NCI-H748 treated with DMSO at 0.1 percent for 48 hours (cell line): ENCODE data around the gene AQP4.
A peak's percentile ranks its signal among the peaks of the same experiment; 100 is the strongest.

Experiments used
- DNase-seq: peaks from one replicate; lab custom pipeline; 2025; lab: John Stamatoyannopoulos, UW

Gene AQP4

GRCh38 chr18:26865557-26865956, at the start of gene AQP4:
Gene AQP4, minus strand, starts transcription at chr18:26865707. Its CDS starts 18 bp downstream, at chr18:26865689.
- DNase-seq, result no peak

GRCh38 chr18:26911840-26912239, 46.3 kb upstream of the AQP4 start:
- no peak for DNase-seq

- no peak for DNase-seq
Measured at GRCh38 chr18:26909599-26910290, 44.2 kb upstream of the AQP4 start.

- DNase-seq, result no peak
Measured at GRCh38 chr18:26908906-26909305, 43.4 kb upstream of the AQP4 start.

GRCh38 chr18:26902291-26902690, 36.8 kb upstream of the AQP4 start:
- DNase-seq, result no peak

- no peak for DNase-seq
Measured at GRCh38 chr18:26901020-26901419, 35.5 kb upstream of the AQP4 start.

- DNase-seq, result no peak
Measured at GRCh38 chr18:26894426-26894825, 28.9 kb upstream of the AQP4 start.

GRCh38 chr18:26893996-26894395, 28.5 kb upstream of the AQP4 start:
- DNase-seq, result no peak

- no peak for DNase-seq
Measured at GRCh38 chr18:26888259-26888658, 22.8 kb upstream of the AQP4 start.

- DNase-seq, result no peak
Measured at GRCh38 chr18:26875040-26875654, 9.6 kb upstream of the AQP4 start.

- DNase-seq, result no peak
Measured at GRCh38 chr18:26874283-26874682, 8.8 kb upstream of the AQP4 start.

GRCh38 chr18:26869640-26870039, 4.1 kb upstream of the AQP4 start:
- no peak for DNase-seq

- DNase-seq, result no peak
Measured at GRCh38 chr18:26868968-26869586, 3.6 kb upstream of the AQP4 start.

GRCh38 chr18:26867471-26867870, 2.0 kb upstream of the AQP4 start:
- no peak for DNase-seq

GRCh38 chr18:26864658-26865057, 849 bp downstream of the AQP4 start:
- no peak for DNase-seq

- no peak for DNase-seq
Measured at GRCh38 chr18:26863921-26864497, 1.5 kb downstream of the AQP4 start.

GRCh38 chr18:26863122-26863879, 2.2 kb downstream of the AQP4 start:
- DNase-seq, result peak; percentile 16

GRCh38 chr18:26862084-26862483, 3.4 kb downstream of the AQP4 start:
- no peak for DNase-seq

- DNase-seq, result no peak
Measured at GRCh38 chr18:26854292-26854881, 11.1 kb downstream of the AQP4 start.

GRCh38 chr18:26853401-26853800, 12.1 kb downstream of the AQP4 start:
- DNase-seq, result no peak

- no peak for DNase-seq
Measured at GRCh38 chr18:26843760-26844159, 21.7 kb downstream of the AQP4 start.

- DNase-seq, result no peak
Measured at GRCh38 chr18:26840965-26841364, 24.5 kb downstream of the AQP4 start.
